SK-N-SH (cell line): Measurements from ENCODE around the gene DNAJC17.

Experiments
- GABPA ChIP-seq: IDR thresholded peaks from 2 replicates; pipeline ENCODE4 v1.4.0; 2012; ENCODE audit warnings: low read depth, mild to moderate bottlenecking
- MXI1 ChIP-seq: IDR thresholded peaks from 2 replicates; pipeline ENCODE4 v1.6.1; 2012; ENCODE audit warnings: mild to moderate bottlenecking, low read depth, low read length, improper control_type of control experiment

DNA sequence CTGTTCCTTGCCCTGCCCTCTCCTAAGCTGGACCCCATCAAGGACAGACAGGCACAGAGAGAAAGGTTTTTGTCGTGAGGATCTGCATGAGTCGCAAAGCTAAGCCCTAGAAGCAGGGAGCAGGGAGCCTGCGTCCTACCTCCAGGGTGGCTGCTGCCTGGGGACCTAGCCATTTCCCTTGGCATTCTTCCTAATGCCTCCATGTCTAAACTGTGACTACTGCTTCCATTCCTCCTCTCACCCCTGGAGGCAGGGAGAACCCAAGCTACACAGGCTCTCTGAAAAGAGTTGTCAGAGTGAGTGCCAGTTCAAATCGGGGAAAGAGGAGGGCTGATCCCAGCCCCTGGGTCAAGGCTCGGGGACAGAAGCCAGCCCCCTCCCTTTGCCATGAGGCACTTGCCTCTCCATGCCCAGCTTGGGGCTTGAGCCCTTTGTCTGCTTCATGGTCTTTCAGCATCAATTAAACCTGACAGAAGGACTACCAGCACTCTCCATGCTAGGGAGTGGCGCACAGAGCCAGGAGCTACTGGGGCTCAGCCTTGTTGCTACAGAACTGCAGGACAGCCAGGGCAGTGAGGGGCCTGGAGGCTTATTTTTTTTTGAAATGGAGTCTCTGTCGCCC is 41.0 kb downstream of the DNAJC17 start:
- TF ChIP-seq GABPA (no peak), MXI1 (no peak)
